Esophagus muscularis mucosa (tissue), 3 donors: Measurements from ENCODE around the gene OR2S2.

ENCODE experiments used
- CTCF ChIP-seq, 3 experiments: fragments of 200-600 bp in 2 of 3; fragments of 450-650 bp in 1 of 3; sonication (generic) in 2 of 3; IDR thresholded peaks; one replicate each; pipeline ENCODE4 v1.5.1; 2017 to 2019; ENCODE audit warnings: antibody characterized with exemption in 3 of 3, mild to moderate bottlenecking in 2 of 3, moderate library complexity in 1 of 3
- POLR2AphosphoS5 ChIP-seq, 2 donors: sonication (generic); formaldehyde crosslinking; IDR thresholded peaks; one replicate each; pipeline ENCODE4 v1.6.1; 2017; ENCODE audit warnings: antibody characterized with exemption in 2 of 2

GRCh38 chr9:35938474-35939356, 19.2 kb downstream of the OR2S2 start:
- TF ChIP-seq CTCF (IDR thresholded peaks at IDR 0.05), result no peak
- no peak for TF ChIP-seq POLR2AphosphoS5 (IDR thresholded peaks at IDR 0.05)
